HG02938 (cell line): ENCODE measurements around the gene OLFM4.
"Not testable (repeated sequence)": the region's sequence is repeated elsewhere in the genome, so short reads cannot be mapped to it uniquely, and the experiment has no call there.

ENCODE experiments used
- ATAC-seq: cut with Tn5 transposase; IDR thresholded peaks from one replicate; pipeline ENCODE4 v1.9.1; 2021; ENCODE audit warnings: mild to moderate bottlenecking, moderate library complexity; ENCODE audit not compliant: unreplicated experiment

The OLFM4 gene

GRCh38 chr13:53028637-53029203, at the start of gene OLFM4:
TSS of gene OLFM4 (plus strand) at chr13:53028813. CDS start at chr13:53028837, 24 bp downstream.
- ATAC-seq: no peak

- ATAC-seq: no peak
Observed at GRCh38 chr13:52978989-52979388, 49.6 kb upstream of the OLFM4 start.

GRCh38 chr13:52980695-52981094, 47.9 kb upstream of the OLFM4 start:
- ATAC-seq: no peak

GRCh38 chr13:52983836-52984235, 44.8 kb upstream of the OLFM4 start:
- no peak for ATAC-seq

- ATAC-seq: no peak
Observed at GRCh38 chr13:52984881-52985363, 43.7 kb upstream of the OLFM4 start.

GRCh38 chr13:52991344-52992020, 37.1 kb upstream of the OLFM4 start:
- no peak for ATAC-seq

- ATAC-seq: no peak
Observed at GRCh38 chr13:52992110-52992509, 36.5 kb upstream of the OLFM4 start.

- no peak for ATAC-seq
Observed at GRCh38 chr13:52994051-52994450, 34.6 kb upstream of the OLFM4 start.

GRCh38 chr13:52994865-52995264, 33.7 kb upstream of the OLFM4 start:
- ATAC-seq: no peak

- no peak for ATAC-seq
Observed at GRCh38 chr13:52995946-52996345, 32.7 kb upstream of the OLFM4 start.

- no peak for ATAC-seq
Observed at GRCh38 chr13:52997951-52998876, 30.4 kb upstream of the OLFM4 start.

GRCh38 chr13:52999093-52999696, 29.4 kb upstream of the OLFM4 start:
- ATAC-seq: no peak

- ATAC-seq: no peak
Observed at GRCh38 chr13:53001444-53002225, 27.0 kb upstream of the OLFM4 start.

- ATAC-seq: no peak
Observed at GRCh38 chr13:53004573-53004972, 24.0 kb upstream of the OLFM4 start.

GRCh38 chr13:53005626-53006025, 23.0 kb upstream of the OLFM4 start:
- ATAC-seq: no peak

GRCh38 chr13:53007872-53008271, 20.7 kb upstream of the OLFM4 start:
- ATAC-seq: no peak

GRCh38 chr13:53010374-53011105, 18.1 kb upstream of the OLFM4 start:
- no peak for ATAC-seq

- ATAC-seq: no peak
Observed at GRCh38 chr13:53012707-53013106, 15.9 kb upstream of the OLFM4 start.

GRCh38 chr13:53013113-53013512, 15.5 kb upstream of the OLFM4 start:
- no peak for ATAC-seq

GRCh38 chr13:53014018-53014417, 14.6 kb upstream of the OLFM4 start:
- not testable (repeated sequence) for ATAC-seq
